OCI-LY7 (cell line): ENCODE measurements around the gene CHRNA4. TPM values are rescaled to one million over a fixed set of nuclear protein-coding genes. Genes with fewer than 3 reads are reported as not detected.

ENCODE experiments used
- BruUV-seq: library from RNA; stranded (reverse); fragments of 400-500 nt; replicated peaks from 2 replicates; lab custom pipeline; 2021; lab: Mats Ljungman, UMichigan
- CTCF ChIA-PET: fragments of 300-600 bp; sonication (Branson Sonifier 250); formaldehyde crosslinking; loops from one replicate; lab custom pipeline; 2022; ENCODE audit warnings: antibody characterized with exemption; ENCODE audit not compliant: unreplicated experiment; lab: Charles Lee
- POLR2A ChIA-PET: fragments of 300-600 bp; sonication (Branson Sonifier 250); formaldehyde crosslinking; loops from one replicate; lab custom pipeline; 2022; ENCODE audit warnings: antibody characterized with exemption; lab: Charles Lee
- DNase-seq: peaks from one replicate; pipeline ENCODE4 v3.0.0-alpha.2; 2015; ENCODE audit warnings: low spot score
- H2AFZ ChIP-seq: fragments of 200-600 bp; sonication (generic), shearing (Covaris generic); 2 replicates; pipeline ENCODE4 v1.6.1; 2014; ENCODE audit warnings: mild to moderate bottlenecking, antibody characterized with exemption, low read length, moderate library complexity
- H3K27ac ChIP-seq: fragments of 200-600 bp; sonication (generic); 2 replicates; pipeline ENCODE4 v1.5.1; 2014; ENCODE audit warnings: mixed run types, low read depth, mild to moderate bottlenecking, moderate library complexity, low read length, inconsistent platforms; ENCODE audit not compliant: poor library complexity, severe bottlenecking
- H3K36me3 ChIP-seq: fragments of 200-600 bp; sonication (generic); 2 replicates; pipeline ENCODE4 v1.6.1; 2014; ENCODE audit warnings: mild to moderate bottlenecking, antibody characterized with exemption, low read length, moderate library complexity, mixed read lengths; ENCODE audit not compliant: insufficient read depth
- H3K4me1 ChIP-seq: fragments of 200-600 bp; sonication (generic); 2 replicates; pipeline ENCODE4 v1.5.1; 2014; ENCODE audit warnings: mild to moderate bottlenecking, low read length; ENCODE audit not compliant: insufficient read depth, poor library complexity, severe bottlenecking
- H3K4me2 ChIP-seq: fragments of 200-600 bp; sonication (generic); 2 replicates; pipeline ENCODE4 v1.6.1; 2014; ENCODE audit warnings: mild to moderate bottlenecking, low read length
- H3K4me3 ChIP-seq: fragments of 200-600 bp; sonication (generic); 2 replicates; pipeline ENCODE4 v1.5.1; 2014; ENCODE audit warnings: mild to moderate bottlenecking, low read depth, low read length; ENCODE audit not compliant: poor library complexity, severe bottlenecking
- H3K79me2 ChIP-seq: fragments of 200-600 bp; sonication (generic); 2 replicates; pipeline ENCODE4 v1.6.1; 2016; ENCODE audit warnings: low read depth, mild to moderate bottlenecking, low read length, moderate library complexity, mixed read lengths; ENCODE audit not compliant: insufficient read depth
- H3K9me2 ChIP-seq: fragments of 200-600 bp; sonication (generic); 2 replicates; pipeline ENCODE4 v1.6.1; 2016; ENCODE audit warnings: mild to moderate bottlenecking, low read length, mixed read lengths; ENCODE audit not compliant: insufficient read depth
- H3K9me3 ChIP-seq: fragments of 200-600 bp; sonication (generic); 2 replicates; pipeline ENCODE4 v1.6.1; 2014; ENCODE audit warnings: mild to moderate bottlenecking, mixed run types, low read length, mixed read lengths
- H4K20me1 ChIP-seq: fragments of 200-600 bp; sonication (generic); 2 replicates; pipeline ENCODE4 v1.6.1; 2014; ENCODE audit warnings: mild to moderate bottlenecking, antibody characterized with exemption, low read length, moderate library complexity, mixed read lengths; ENCODE audit not compliant: insufficient read depth
- EZH2phosphoT487 ChIP-seq: fragments of 200-600 bp; sonication (generic); IDR thresholded peaks from 2 replicates; pipeline ENCODE4 v1.6.1; 2018; ENCODE audit warnings: low read depth, borderline replicate concordance, mild to moderate bottlenecking, mixed run types, antibody characterized with exemption, low read length, moderate library complexity, mixed read lengths
- intact Hi-C: fragments of 100-400 bp; cut with micrococcal nuclease; formaldehyde crosslinking; loops from one replicate; pipeline ENCODE4 v1.10.0; 2022; ENCODE audit not compliant: unreplicated experiment
- total RNA-seq, 2 experiments: library from RNA; depleted of rRNA in 1 of 2; stranded (reverse); fragments of >200 nt in 1 of 2; shearing (Covaris generic) in 1 of 2; gene quantifications; 2 replicates each; pipeline ENCODE4 v1.2.3, GENCODE V29; 2014 to 2022
- TF ChIP-seq, protein P1 (sequence below): fragments of 200-600 bp; sonication (generic); conservative IDR thresholded peaks from 2 replicates; pipeline ENCODE4 v1.5.1; 2014; ENCODE audit warnings: mild to moderate bottlenecking, antibody characterized with exemption, low read length, moderate library complexity, mixed read lengths

The CHRNA4 gene
- total RNA-seq, 2 experiments from 2014 or later: not detected

DNA sequence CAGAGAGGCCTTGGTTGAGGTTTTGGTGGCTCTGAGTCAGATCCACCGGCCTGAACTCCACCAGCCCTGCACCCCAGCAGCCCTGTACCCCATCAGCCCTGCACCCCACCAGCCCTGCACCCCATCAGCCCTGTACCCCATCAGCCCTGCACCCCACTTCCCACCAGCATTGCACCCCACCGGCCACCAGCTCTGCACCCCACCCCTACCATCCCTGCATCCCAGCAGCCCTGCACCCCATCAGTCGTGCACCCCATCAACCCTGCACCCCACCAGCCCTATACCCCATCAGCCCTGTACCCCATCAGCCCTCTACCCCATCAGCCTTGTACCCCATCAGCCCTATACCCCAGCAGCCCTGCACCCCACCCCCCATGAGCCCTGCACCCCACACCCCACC is 14.3 kb upstream of the CHRNA4 start:
- Histone ChIP-seq H3K36me3 (no peaks in the 10 kb centered on the region), H3K79me2 (no peaks in the 10 kb centered on the region), H4K20me1 (no peaks in the 10 kb centered on the region), H3K4me2 (no peak overlapping the region), H3K4me3 (no peak overlapping the region), H3K4me1 (no peaks in the 10 kb centered on the region), H3K9me2 (no peaks in the 10 kb centered on the region), H2AFZ (no peak overlapping the region), H3K9me3 (no peaks in the 10 kb centered on the region), H3K27ac (no peak overlapping the region)
- intact Hi-C loops: no loop called here
- BruUV-seq: no TSS peak
- no peak for DNase-seq
- CTCF ChIA-PET: no interaction called here
- POLR2A ChIA-PET: no interaction called here
- TF ChIP-seq, protein P1, sequence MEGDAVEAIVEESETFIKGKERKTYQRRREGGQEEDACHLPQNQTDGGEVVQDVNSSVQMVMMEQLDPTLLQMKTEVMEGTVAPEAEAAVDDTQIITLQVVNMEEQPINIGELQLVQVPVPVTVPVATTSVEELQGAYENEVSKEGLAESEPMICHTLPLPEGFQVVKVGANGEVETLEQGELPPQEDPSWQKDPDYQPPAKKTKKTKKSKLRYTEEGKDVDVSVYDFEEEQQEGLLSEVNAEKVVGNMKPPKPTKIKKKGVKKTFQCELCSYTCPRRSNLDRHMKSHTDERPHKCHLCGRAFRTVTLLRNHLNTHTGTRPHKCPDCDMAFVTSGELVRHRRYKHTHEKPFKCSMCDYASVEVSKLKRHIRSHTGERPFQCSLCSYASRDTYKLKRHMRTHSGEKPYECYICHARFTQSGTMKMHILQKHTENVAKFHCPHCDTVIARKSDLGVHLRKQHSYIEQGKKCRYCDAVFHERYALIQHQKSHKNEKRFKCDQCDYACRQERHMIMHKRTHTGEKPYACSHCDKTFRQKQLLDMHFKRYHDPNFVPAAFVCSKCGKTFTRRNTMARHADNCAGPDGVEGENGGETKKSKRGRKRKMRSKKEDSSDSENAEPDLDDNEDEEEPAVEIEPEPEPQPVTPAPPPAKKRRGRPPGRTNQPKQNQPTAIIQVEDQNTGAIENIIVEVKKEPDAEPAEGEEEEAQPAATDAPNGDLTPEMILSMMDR: no peak
- no peak for TF ChIP-seq EZH2phosphoT487

DNA sequence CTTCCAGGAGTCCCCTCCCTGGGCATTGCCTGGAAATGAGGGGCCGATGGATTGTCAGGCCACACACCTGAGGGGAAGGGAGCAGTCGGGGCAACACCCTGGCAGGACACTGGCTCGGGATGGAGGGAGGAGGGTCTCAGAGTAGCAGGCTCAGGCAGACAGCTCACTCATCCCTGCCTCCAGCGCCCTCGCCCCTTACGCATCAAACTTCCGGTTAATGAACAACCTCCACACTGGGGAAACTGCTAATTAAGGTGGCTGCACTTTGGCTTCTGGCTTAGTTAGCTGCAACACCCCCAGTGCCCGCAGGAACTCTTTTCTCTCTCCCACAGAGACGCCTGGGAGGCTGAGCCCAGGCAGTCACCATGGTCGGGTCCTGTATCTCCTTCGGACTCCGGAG is 13.4 kb upstream of the CHRNA4 start:
- TF ChIP-seq EZH2phosphoT487: no peak
- TF ChIP-seq, protein P1: no peak
- H3K79me2 ChIP-seq: no peaks in the 10 kb centered on the region
- no peaks in the 10 kb centered on the region for H3K4me1 ChIP-seq
- no TSS peak for BruUV-seq
- no peak overlapping the region for H3K4me2 ChIP-seq
- no peak overlapping the region for H2AFZ ChIP-seq
- ChIA-PET CTCF (no interaction called here), POLR2A (no interaction called here)
- no peak overlapping the region for H3K4me3 ChIP-seq
- H3K27ac ChIP-seq: no peak overlapping the region
- DNase-seq: no peak
- H3K9me2 ChIP-seq: no peaks in the 10 kb centered on the region
- H4K20me1 ChIP-seq: no peaks in the 10 kb centered on the region
- no peaks in the 10 kb centered on the region for H3K9me3 ChIP-seq
- H3K36me3 ChIP-seq: no peaks in the 10 kb centered on the region
- intact Hi-C loops: no loop called here

DNA sequence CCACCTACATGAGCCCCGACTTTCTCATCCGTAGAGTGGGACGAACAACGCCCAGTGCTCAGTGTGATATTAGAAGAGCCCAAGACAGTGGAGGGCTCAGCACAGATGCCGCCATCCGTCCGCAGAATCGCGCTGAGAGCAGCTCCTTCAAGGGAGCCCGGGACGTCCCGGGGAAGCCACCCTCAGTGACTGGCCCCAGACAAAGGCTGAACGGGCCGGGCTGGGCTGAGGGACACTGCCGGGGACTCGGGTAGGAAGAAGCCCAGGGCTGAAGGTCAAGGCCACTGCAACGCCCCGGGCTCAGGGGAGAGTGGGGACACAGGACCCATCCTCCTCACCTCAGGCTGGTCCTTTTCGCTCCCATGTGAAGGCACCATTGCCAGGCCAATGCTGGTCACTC is 12.8 kb upstream of the CHRNA4 start:
- intact Hi-C loops: no loop called here
- Histone ChIP-seq H3K27ac (no peak overlapping the region), H2AFZ (no peak overlapping the region), H3K4me2 (no peak overlapping the region), H3K9me3 (no peaks in the 10 kb centered on the region), H3K4me3 (no peak overlapping the region), H3K79me2 (no peaks in the 10 kb centered on the region), H3K9me2 (no peaks in the 10 kb centered on the region), H3K36me3 (no peaks in the 10 kb centered on the region), H3K4me1 (no peaks in the 10 kb centered on the region), H4K20me1 (no peaks in the 10 kb centered on the region)
- BruUV-seq: no TSS peak
- ChIA-PET POLR2A (no interaction called here), CTCF (no interaction called here)
- no peak for DNase-seq
- TF ChIP-seq EZH2phosphoT487: no peak
- TF ChIP-seq, protein P1: no peak
